Adrenal gland (tissue), 12 donors: Measurements from ENCODE around the gene SLC26A1. TPM values are rescaled to one million over a fixed set of nuclear protein-coding genes. Genes with fewer than 3 reads are reported as not detected.

Experiments
- DNase-seq, 7 donors: peaks; one replicate each; pipeline ENCODE4 v3.0.0-alpha.2; 2019 to 2020
- H3K27ac ChIP-seq, 5 donors: fragments of 200-600 bp; sonication (generic) in 4 of 5; 1 replicate in 3 of 5; 2 replicates in 2 of 5; pipeline versions ENCODE4 v1.5.1 to v1.8.0; 2016 to 2020; ENCODE audit warnings: mild to moderate bottlenecking in 1 of 5
- H3K27me3 ChIP-seq: fragments of 200-600 bp; 2 replicates; pipeline ENCODE4 v1.8.0; 2021
- H3K36me3 ChIP-seq, 2 donors: fragments of 200-600 bp; replicated peaks in 1 of 2; 1 replicate in 1 of 2; 2 replicates in 1 of 2; pipeline versions ENCODE4 v1.5.1 to v1.8.0; 2018 to 2022
- H3K4me1 ChIP-seq, 2 donors: fragments of 200-600 bp; replicated peaks in 1 of 2; 1 replicate in 1 of 2; 2 replicates in 1 of 2; pipeline versions ENCODE4 v1.5.1 to v1.8.0; 2018 to 2021
- H3K4me3 ChIP-seq, 4 donors: fragments of 200-600 bp; sonication (generic) in 3 of 4; one replicate each; pipeline ENCODE4 v1.5.1; 2016 to 2018
- H3K9me3 ChIP-seq, 3 donors: fragments of 200-600 bp; sonication (generic) in 1 of 3; replicated peaks in 1 of 3; 1 replicate in 2 of 3; 2 replicates in 1 of 3; pipeline versions ENCODE4 v1.5.1 to v1.8.0; 2016 to 2021
- POLR2A ChIP-seq, 2 donors: fragments of 450-650 bp; IDR thresholded peaks; one replicate each; pipeline ENCODE4 v1.6.1; 2017; ENCODE audit warnings: antibody characterized with exemption in 2 of 2, mild to moderate bottlenecking in 2 of 2, moderate library complexity in 1 of 2
- WGBS, 4 donors: extraction: QIAGEN DNeasy Blood & Tissue Kit in 2 of 4; methylation state at CpG; one replicate each; pipeline versions ENCODE4 v1.1.5 to v1.1.7; 2013 to 2017; 5-methylcytosine and 5-hydroxymethylcytosine counted together
- intact Hi-C, 2 donors: fragments of 100-400 bp; cut with DNase I; formaldehyde crosslinking; loops; one replicate each; pipeline versions ENCODE4 v1.14.1 to v1.15.0; 2022 to 2023
- polyA plus RNA-seq, 3 donors: library from polyadenylated mRNA; stranded (reverse); fragments of 200-250 nt in 2 of 3; fragments of 350-450 nt in 1 of 3; fragmentation: Illumina TruSeq in 1 of 3; extraction: RNeasy Lipid Tissue Mini Kit (QIAGEN cat#74804) in 1 of 3; gene quantifications; one replicate each; pipeline ENCODE4 v1.2.3, GENCODE V29; 2013 to 2014
- total RNA-seq, 9 donors: library from RNA; depleted of rRNA in 4 of 9; stranded (reverse); fragments of >200 nt in 4 of 9; fragments of 120-200 nt in 1 of 9; fragmentation: NEBNext Ultra II Directional in 1 of 9; extraction: Animal tissue kit (Norgen Biotek cat#: 25700) in 1 of 9; gene quantifications; one replicate each; pipeline versions ENCODE4 v1.1.0 to v1.2.4, GENCODE V29; 2013 to 2023
- TF ChIP-seq, protein P1 (sequence below), 6 experiments: fragments of 450-650 bp in 4 of 6; fragments of 200-600 bp in 2 of 6; sonication (generic) in 1 of 6; IDR thresholded peaks; 1 replicate in 5 of 6; 2 replicates in 1 of 6; pipeline versions ENCODE4 v1.5.1 to v1.8.0; 2016 to 2021; ENCODE audit warnings: antibody characterized with exemption in 6 of 6, mild to moderate bottlenecking in 2 of 6, moderate library complexity in 1 of 6
- donor health status: healthy with polysubstance abuse.
- donor health status: Bipolar disorder and iron deficiency.
- donor health status: DM: yes; HTN: yes; CAD: no.
- donor health status: DM: no; HTN: no; CAD: no.
- donor health status: DM: no; HTN: no; CAD: no.
- donor health status: DM: yes; HTN: yes; CAD: no.

SLC26A1 gene
- total and polyA plus RNA-seq, 12 donors, result 0.85 to 55.0 (median 3.9) TPM

DNA sequence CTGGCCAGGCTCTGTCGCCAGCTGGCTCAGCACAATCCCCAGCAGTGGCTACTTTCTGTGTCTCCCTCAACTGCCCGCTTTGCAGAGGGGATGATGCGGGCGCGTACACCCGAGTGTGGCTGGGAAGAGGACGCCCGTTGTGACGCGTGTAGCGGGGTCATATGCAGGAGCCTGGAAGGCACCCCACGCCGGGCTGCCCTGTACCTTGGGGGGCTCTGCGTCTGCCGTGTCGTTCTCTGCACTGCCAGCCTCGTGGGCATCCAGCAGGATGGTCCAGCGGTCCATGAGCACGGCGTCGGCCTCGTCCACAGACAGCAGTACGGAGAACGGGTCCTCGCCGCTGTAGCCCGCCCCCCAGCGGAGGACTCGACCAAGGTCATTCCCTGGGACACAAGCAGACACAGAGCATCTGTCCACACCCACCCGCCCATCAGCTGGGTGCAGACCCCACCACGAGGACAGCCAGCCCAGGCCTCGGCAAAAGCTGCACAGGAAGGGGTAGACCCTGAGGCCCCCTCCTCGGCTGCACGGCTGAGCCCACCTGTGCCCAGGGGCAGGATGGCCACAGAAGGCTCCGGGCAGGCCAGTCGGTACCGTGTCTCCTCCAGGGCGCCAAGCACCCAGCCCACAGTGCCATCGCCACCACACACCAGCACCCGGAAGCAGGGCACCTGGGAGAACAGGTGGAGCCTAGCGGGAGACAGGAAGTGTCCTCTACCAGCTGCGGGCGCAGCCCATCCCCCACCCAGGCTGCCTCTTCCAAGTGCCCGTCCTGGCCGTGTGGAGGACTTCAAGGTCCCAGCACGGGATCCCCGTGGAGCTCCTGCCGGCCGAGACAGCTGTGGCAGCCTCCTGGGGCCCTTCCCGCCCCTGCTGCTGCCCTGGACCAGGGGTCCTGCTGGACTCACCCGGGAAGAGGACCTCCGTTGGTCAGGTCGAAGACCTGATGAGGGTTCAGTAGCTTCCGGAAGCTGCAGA lies 30.7 kb downstream of the SLC26A1 start:
- 85 to 100% (median 87%) methylated on average over 13 to 54 of the region's 54 CpGs for WGBS, 4 donors
- Histone ChIP-seq H3K27ac (no peak overlapping the region), H3K36me3 (peaks cover 0 to 17% of the 10 kb centered on the region in 2 donors), H3K4me1 (no peaks in the 10 kb centered on the region), H3K27me3 (no peaks in the 10 kb centered on the region), H3K4me3 (no peak overlapping the region), H3K9me3 (no peaks in the 10 kb centered on the region)
- TF ChIP-seq, protein P1, sequence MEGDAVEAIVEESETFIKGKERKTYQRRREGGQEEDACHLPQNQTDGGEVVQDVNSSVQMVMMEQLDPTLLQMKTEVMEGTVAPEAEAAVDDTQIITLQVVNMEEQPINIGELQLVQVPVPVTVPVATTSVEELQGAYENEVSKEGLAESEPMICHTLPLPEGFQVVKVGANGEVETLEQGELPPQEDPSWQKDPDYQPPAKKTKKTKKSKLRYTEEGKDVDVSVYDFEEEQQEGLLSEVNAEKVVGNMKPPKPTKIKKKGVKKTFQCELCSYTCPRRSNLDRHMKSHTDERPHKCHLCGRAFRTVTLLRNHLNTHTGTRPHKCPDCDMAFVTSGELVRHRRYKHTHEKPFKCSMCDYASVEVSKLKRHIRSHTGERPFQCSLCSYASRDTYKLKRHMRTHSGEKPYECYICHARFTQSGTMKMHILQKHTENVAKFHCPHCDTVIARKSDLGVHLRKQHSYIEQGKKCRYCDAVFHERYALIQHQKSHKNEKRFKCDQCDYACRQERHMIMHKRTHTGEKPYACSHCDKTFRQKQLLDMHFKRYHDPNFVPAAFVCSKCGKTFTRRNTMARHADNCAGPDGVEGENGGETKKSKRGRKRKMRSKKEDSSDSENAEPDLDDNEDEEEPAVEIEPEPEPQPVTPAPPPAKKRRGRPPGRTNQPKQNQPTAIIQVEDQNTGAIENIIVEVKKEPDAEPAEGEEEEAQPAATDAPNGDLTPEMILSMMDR (IDR thresholded peaks at IDR 0.05), result no peak
- no peak for TF ChIP-seq POLR2A (IDR thresholded peaks at IDR 0.05)
- DNase-seq, result peak in 1 of 7 donors; percentile 6
- intact Hi-C loops, result no loop called here

DNA sequence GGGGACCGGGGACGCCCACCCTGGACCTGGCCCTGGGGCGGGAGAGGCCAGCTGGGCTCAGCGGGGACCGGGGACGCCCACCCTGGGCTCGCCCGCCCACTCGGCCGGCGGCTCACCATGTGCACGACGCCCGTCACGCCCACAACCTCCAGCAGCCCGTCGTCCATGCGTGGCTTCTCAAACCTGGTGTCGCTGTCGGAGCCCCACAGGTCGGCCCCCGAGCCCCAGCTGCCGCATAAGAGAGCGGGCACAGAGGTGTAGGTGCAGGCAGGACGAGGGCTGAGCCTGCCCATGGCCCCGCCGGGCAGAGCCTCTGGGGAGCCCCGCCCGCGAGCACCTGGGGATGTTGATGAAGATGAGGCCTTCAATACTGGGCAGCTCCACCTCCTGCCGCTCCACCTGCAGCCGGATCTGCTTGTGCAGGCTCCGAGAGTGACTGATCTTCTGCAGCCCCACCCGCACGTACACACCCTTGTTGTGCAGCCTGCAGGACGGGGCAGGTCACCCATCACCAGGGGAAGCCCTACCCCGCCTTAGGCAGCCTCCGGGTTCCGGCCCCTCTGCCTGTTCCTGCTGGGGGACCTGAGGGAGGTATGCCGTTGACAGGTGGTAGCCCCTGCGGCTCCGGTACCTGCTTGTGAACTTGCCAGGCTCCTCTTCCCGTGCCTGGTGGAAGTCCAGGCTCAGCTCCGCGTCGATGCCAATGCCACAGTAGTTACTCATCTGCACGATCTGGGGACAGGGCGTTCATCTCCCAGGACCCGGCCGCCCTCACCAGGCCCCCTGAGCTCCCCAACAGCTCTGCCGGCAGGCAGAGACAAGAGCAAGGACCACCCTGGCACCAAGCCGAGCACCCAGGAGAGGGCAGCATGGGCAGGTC lies 31.6 kb downstream of the SLC26A1 start:
- Histone ChIP-seq H3K4me3 (no peak overlapping the region), H3K27ac (no peak overlapping the region), H3K36me3 (peaks cover 0 to 15% of the 10 kb centered on the region in 2 donors), H3K27me3 (no peaks in the 10 kb centered on the region), H3K9me3 (no peaks in the 10 kb centered on the region), H3K4me1 (no peaks in the 10 kb centered on the region)
- no peak for DNase-seq
- no peak for TF ChIP-seq POLR2A (IDR thresholded peaks at IDR 0.05)
- TF ChIP-seq, protein P1 (IDR thresholded peaks at IDR 0.05), result no peak
- 90 to 93% (median 91%) methylated on average over 9 to 52 of the region's 52 CpGs for WGBS, 4 donors
- intact Hi-C loops, result no loop called here

DNA sequence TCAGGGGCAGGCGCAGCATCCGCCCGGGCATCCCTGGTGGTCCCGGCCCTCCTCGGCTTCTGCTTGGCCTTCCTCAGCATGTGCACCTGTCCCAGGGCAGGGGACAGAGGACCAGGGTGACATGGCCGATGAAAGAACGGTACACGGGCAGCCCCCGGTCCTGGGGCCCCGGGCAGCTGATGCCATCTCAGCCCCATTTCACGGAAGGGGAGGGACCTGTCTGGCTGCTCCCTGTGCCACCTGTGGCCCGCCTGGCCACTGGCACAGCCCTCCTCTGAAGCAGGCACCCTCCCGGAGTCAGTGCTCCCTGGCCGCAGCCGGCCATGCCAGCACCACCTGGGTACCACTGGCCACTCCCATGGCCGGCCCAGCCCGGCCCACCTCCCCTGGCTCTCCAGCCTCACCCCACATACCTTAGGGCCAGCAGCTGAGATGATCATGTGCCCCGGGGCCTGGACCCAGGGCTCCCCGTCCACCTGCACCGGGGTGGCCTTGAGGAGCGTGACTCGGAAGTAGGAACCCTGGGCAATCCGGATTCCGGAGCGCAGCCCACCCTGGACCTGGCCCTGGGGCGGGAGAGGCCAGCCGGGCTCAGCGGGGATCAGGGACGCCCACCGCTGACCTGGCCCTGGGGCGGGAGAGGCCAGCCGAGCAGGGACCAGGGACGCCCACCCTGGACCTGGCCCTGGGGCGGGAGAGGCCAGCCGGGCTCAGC lies 32.4 kb downstream of the SLC26A1 start:
- no peaks in the 10 kb centered on the region for H3K9me3 ChIP-seq
- 81 to 93% (median 88%) methylated on average over 8 to 35 of the region's 35 CpGs for WGBS, 4 donors
- no peak for DNase-seq
- no peaks in the 10 kb centered on the region for H3K27me3 ChIP-seq
- intact Hi-C loops, result no loop called here
- no peak overlapping the region for H3K4me3 ChIP-seq
- TF ChIP-seq, protein P1 (IDR thresholded peaks at IDR 0.05), result no peak
- TF ChIP-seq POLR2A (IDR thresholded peaks at IDR 0.05), result no peak
- no peak overlapping the region for H3K27ac ChIP-seq
- peaks cover 0 to 11% of the 10 kb centered on the region in 2 donors for H3K36me3 ChIP-seq
- no peaks in the 10 kb centered on the region for H3K4me1 ChIP-seq
